Measurements from ENCODE around the gene MIA. TPM values are rescaled to one million over a fixed set of nuclear protein-coding genes. Genes with fewer than 3 reads are reported as not detected.
A peak's percentile ranks its signal among the peaks of the same experiment; 100 is the strongest.
"Not testable (repeated sequence)": the region's sequence is repeated elsewhere in the genome, so short reads cannot be mapped to it uniquely, and the experiment has no call there.

Gene MIA
- total and polyA plus RNA-seq, 4 donors, result 1.7 to 3.6 TPM; not detected in 2

DNA sequence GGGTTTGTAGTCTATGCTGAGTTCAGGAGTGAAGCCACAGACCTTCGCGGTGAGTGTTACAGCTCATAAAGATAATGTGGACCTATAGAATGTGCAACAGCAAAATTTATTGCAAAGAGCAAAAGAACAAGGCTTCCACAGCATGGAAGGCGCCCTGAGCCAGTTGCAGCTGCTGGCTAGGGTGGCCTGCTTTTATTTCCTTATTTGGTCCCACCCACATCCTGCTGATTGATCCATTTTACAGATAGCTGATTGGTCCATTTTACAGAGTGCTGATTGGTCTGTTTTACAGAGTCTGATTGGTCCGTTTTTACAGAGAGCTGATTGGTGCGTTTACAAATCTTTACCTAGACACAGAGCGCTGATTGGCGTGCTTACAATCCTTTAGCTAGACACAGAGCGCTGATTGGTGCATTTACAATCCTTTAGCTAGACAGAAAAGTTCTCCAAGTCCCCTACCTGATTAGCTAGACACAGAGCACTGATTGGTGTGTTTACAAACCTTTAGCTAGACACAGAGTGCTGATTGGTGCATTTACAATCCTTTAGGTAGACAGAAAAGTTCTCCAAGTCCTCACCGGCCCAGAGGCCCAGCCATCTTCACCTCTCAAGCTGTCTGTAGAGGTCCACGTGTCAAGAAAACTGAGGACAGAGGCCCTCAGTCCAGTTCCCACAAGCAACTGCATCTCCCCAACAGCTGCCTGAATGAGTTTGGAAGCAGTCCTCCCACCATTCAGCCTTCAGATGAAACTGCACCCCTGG lies 4.0 kb upstream of the MIA start:
- WGBS, 2 donors, result 94 to 96% methylated on average over 10 of the region's 10 CpGs
- H3K4me3 ChIP-seq (ENCODE audit: low read length in 2 of 2); H3K9me3 ChIP-seq (ENCODE audit: control insufficient read depth, low read length); H3K27ac ChIP-seq (ENCODE audit: low read depth in 1 of 2, low read length in 2 of 2); H3K36me3 ChIP-seq (ENCODE audit: control insufficient read depth in 1 of 2, insufficient read depth in 2 of 2, low read length in 1 of 2); DNase-seq; H3K27me3 ChIP-seq (ENCODE audit: control insufficient read depth in 1 of 2, insufficient read depth in 2 of 2, low read length in 1 of 2); H3K4me1 ChIP-seq (ENCODE audit: control insufficient read depth in 1 of 2, insufficient read depth in 2 of 2, low read length in 2 of 2); ATAC-seq (ENCODE audit: low FRiP score); intact Hi-C loops (cut with DNase I): not testable (repeated sequence)

DNA sequence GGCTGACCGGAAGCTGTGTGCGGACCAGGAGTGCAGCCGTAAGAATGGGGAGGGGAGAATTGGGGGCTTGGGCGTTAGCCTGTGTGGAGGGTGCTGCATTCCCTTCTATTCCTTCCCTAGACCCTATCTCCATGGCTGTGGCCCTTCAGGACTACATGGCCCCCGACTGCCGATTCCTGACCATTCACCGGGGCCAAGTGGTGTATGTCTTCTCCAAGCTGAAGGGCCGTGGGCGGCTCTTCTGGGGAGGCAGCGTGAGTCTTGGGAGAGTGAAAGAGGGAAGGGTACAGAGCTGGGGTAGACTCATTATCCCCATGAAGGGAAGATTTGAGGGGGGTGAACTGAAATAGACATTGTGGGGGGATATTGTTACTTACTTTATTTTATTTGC lies 306 bp downstream of the MIA start:
- intact Hi-C loops (cut with DNase I), result loop anchor here in 1 of 2 donors (2.0 kb wide), 1 partner anchor 25 kb away; the partner anchor contains the start of genes ACTMAP and SNRPA
- ATAC-seq (ENCODE audit: low FRiP score), result no peak
- H3K4me3 ChIP-seq (ENCODE audit: low read length in 2 of 2), result no peak overlapping the region

DNA sequence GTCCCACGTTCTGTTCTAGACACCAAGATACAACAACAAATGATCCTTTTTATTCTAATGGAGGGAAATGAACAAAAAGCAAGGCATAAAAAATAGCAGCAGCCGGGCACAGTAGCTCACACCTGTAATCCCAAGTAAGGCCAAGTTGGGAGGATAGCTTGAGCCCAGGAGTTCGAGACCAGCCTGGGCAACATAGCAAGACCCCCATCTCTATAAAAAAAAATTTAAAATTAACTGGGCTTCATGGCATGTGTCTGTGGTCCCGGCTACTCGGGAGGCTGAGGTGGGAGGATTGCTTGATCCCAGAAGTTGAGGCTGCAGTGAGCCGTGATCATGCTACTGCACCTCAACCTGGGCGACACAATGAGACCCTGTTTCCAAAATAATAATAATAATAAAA lies 1.0 kb downstream of the MIA start:
- intact Hi-C loops (cut with DNase I), result loop anchor here in 1 of 2 donors (2.0 kb wide), 1 partner anchor 26 kb away; the partner anchor contains the start of genes ACTMAP and SNRPA

More for the DNA sequence above, 306 bp downstream of the MIA start:
- Histone ChIP-seq H3K4me1 (ENCODE audit: control insufficient read depth in 1 of 2, insufficient read depth in 2 of 2, low read length in 2 of 2) (no peaks in the 10 kb centered on the region), H3K27ac (ENCODE audit: low read depth in 1 of 2, low read length in 2 of 2) (no peak overlapping the region), H3K9me3 (ENCODE audit: control insufficient read depth, low read length) (no peaks in the 10 kb centered on the region), H3K36me3 (ENCODE audit: control insufficient read depth in 1 of 2, insufficient read depth in 2 of 2, low read length in 1 of 2) (no peaks in the 10 kb centered on the region), H3K27me3 (ENCODE audit: control insufficient read depth in 1 of 2, insufficient read depth in 2 of 2, low read length in 1 of 2) (no peaks in the 10 kb centered on the region)
- 90 to 91% methylated on average over 10 of the region's 10 CpGs for WGBS, 2 donors
- DNase-seq, result no peak

DNA sequence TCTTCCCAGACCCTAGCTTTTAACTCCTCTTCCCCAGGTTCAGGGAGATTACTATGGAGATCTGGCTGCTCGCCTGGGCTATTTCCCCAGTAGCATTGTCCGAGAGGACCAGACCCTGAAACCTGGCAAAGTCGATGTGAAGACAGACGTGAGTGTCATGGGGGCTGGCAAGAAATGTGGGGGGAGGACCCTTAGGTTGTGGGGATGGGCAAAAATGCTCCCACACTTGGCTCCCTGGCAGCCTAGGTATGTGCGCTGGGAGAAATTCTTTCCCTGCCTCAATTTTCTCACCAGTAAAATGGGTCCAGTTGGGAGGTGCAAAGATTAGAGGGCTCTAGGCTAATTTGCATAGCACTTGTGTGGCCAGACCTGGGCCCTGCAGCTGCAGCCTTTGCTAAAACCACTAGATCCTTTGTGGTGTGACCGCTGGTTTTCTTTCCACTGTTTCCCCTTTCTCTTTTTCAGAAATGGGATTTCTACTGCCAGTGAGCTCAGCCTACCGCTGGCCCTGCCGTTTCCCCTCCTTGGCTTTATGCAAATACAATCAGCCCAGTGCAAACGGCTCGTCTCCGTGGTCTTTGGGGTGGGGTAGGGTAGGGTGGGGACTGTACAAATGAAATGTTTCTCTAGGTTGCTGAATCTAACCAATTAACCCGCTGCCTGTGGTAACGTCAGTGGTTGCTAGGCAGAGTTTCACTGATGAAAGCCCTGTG lies 1.8 kb downstream of the MIA start:
- no peaks in the 10 kb centered on the region for H3K27me3 ChIP-seq (ENCODE audit: control insufficient read depth in 1 of 2, insufficient read depth in 2 of 2, low read length in 1 of 2)
- ATAC-seq (ENCODE audit: low FRiP score) (peak; percentile 94), DNase-seq (peak; percentile 91 to 94)
- H3K4me1 ChIP-seq (ENCODE audit: control insufficient read depth in 1 of 2, insufficient read depth in 2 of 2, low read length in 2 of 2), result no peaks in the 10 kb centered on the region
- no peaks in the 10 kb centered on the region for H3K9me3 ChIP-seq (ENCODE audit: control insufficient read depth, low read length)
- peak overlapping the region; percentile 47 to 97 for H3K27ac ChIP-seq (ENCODE audit: low read depth in 1 of 2, low read length in 2 of 2)
- H3K4me3 ChIP-seq (ENCODE audit: low read length in 2 of 2), result peak overlapping the region; percentile 28 to 65
- 8 to 10% methylated on average over 13 of the region's 13 CpGs for WGBS, 2 donors
- no peaks in the 10 kb centered on the region for H3K36me3 ChIP-seq (ENCODE audit: control insufficient read depth in 1 of 2, insufficient read depth in 2 of 2, low read length in 1 of 2)
- intact Hi-C loops (cut with DNase I), result loop anchor here (1.0 to 2.0 kb wide), 2 partner anchors 26 kb away; partner anchors contain the start of genes SNRPA (in 2 of the 2) and ACTMAP (in 1 of the 2)

More for the DNA sequence above, 1.0 kb downstream of the MIA start:
- DNase-seq, result no peak
- no peak overlapping the region for H3K4me3 ChIP-seq (ENCODE audit: low read length in 2 of 2)
- ATAC-seq (ENCODE audit: low FRiP score), result no peak
- H3K4me1 ChIP-seq (ENCODE audit: control insufficient read depth in 1 of 2, insufficient read depth in 2 of 2, low read length in 2 of 2), result no peaks in the 10 kb centered on the region
- H3K27ac ChIP-seq (ENCODE audit: low read depth in 1 of 2, low read length in 2 of 2), result no peak overlapping the region
- no peaks in the 10 kb centered on the region for H3K36me3 ChIP-seq (ENCODE audit: control insufficient read depth in 1 of 2, insufficient read depth in 2 of 2, low read length in 1 of 2)
- H3K27me3 ChIP-seq (ENCODE audit: control insufficient read depth in 1 of 2, insufficient read depth in 2 of 2, low read length in 1 of 2), result no peaks in the 10 kb centered on the region
- 77 to 80% methylated on average over 7 of the region's 7 CpGs for WGBS, 2 donors
- no peaks in the 10 kb centered on the region for H3K9me3 ChIP-seq (ENCODE audit: control insufficient read depth, low read length)

DNA sequence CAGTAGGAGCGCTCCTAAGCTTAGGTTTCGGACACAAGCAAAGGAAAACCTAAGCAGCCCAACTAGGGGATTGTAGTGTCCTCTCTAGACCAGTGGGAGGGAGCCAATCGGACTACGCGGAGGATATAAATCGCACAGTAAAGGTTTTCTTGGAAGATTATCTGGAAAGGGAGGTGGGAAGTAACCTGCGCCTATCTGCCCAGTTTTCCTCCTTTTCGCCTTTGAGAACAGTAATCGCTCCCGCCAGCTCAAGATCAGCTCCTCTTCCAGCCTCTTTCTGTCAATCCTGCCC lies 2.3 kb downstream of the MIA start:
- peak overlapping the region in 1 of 2 donors; percentile 65 for H3K4me3 ChIP-seq (ENCODE audit: low read length in 2 of 2)
- 0 to 1% methylated on average over 10 of the region's 10 CpGs for WGBS, 2 donors
- ATAC-seq (ENCODE audit: low FRiP score) (no peak), DNase-seq (no peak)
- intact Hi-C loops (cut with DNase I), result loop anchor here (1.0 to 2.0 kb wide), 2 partner anchors 26 to 27 kb away; partner anchors contain the start of genes SNRPA (in 2 of the 2) and ACTMAP (in 1 of the 2)
- peak overlapping the region in 1 of 2 donors; percentile 97 for H3K27ac ChIP-seq (ENCODE audit: low read depth in 1 of 2, low read length in 2 of 2)
- H3K4me1 ChIP-seq (ENCODE audit: control insufficient read depth in 1 of 2, insufficient read depth in 2 of 2, low read length in 2 of 2), result no peaks in the 10 kb centered on the region
- no peaks in the 10 kb centered on the region for H3K9me3 ChIP-seq (ENCODE audit: control insufficient read depth, low read length)
- H3K27me3 ChIP-seq (ENCODE audit: control insufficient read depth in 1 of 2, insufficient read depth in 2 of 2, low read length in 1 of 2), result no peaks in the 10 kb centered on the region
- H3K36me3 ChIP-seq (ENCODE audit: control insufficient read depth in 1 of 2, insufficient read depth in 2 of 2, low read length in 1 of 2), result no peaks in the 10 kb centered on the region

DNA sequence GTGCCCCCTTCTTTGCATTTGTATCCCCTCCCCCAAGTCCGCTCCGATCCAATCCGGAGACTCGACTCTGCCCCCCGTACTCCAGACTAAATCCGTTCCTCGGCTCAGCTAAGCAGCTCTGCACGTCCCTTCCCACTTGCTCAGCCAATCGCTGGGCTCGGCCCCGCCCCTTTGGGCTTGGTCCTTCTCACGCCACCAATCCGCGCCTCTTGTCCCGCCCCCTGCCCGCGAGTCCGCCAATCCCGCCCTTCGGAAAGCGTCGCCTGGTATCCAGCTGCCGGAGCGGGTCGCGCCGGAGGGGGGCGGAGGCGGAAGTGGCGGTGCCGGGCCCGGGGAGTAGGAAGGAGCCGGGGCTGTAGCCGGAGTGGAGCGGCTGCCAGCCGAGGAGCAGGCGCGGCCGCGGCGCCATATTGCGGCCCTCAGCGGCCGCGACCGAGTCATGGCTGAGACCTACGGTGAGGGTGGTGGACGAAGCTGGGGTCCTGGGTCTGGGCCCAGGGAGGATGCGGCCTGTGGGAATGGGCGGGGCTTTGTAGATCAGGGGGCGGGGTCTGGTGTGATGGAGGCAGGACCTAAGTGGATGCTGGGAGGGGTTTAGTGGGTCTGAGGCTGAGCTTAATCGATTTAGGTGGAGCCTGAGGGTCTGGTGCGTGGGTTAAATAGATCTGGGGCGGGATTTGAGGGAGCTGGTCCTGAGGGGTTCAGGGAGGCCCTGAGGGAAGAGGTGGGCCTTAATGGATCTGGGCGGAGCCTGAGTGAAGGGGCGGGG lies 2.8 kb downstream of the MIA start, which contains the start of gene RAB4B:
RAB4B (plus strand) TSS at position 311 of the 769 bp plus-strand sequence; CDS start at position 440, 129 bp downstream.
- ATAC-seq (ENCODE audit: low FRiP score) (peak; percentile 99), DNase-seq (peak; percentile 100)
- Histone ChIP-seq H3K27me3 (ENCODE audit: control insufficient read depth in 1 of 2, insufficient read depth in 2 of 2, low read length in 1 of 2) (no peaks in the 10 kb centered on the region), H3K4me3 (ENCODE audit: low read length in 2 of 2) (peak within 1 kb of the TSS; percentile 50 to 65), H3K27ac (ENCODE audit: low read depth in 1 of 2, low read length in 2 of 2) (peak within 1 kb of the TSS; percentile 52 to 97), H3K9me3 (ENCODE audit: control insufficient read depth, low read length) (no peaks in the 10 kb centered on the region), H3K4me1 (ENCODE audit: control insufficient read depth in 1 of 2, insufficient read depth in 2 of 2, low read length in 2 of 2) (no peaks in the 10 kb centered on the region), H3K36me3 (ENCODE audit: control insufficient read depth in 1 of 2, insufficient read depth in 2 of 2, low read length in 1 of 2) (no peaks in the 10 kb centered on the region)
- intact Hi-C loops (cut with DNase I), result loop anchor here (1.0 to 2.0 kb wide), 2 partner anchors 27 kb away; partner anchors contain the start of genes SNRPA (in 2 of the 2) and ACTMAP (in 1 of the 2)
- WGBS, 2 donors, result 1% methylated on average over 51 to 56 of the region's 56 CpGs

DNA sequence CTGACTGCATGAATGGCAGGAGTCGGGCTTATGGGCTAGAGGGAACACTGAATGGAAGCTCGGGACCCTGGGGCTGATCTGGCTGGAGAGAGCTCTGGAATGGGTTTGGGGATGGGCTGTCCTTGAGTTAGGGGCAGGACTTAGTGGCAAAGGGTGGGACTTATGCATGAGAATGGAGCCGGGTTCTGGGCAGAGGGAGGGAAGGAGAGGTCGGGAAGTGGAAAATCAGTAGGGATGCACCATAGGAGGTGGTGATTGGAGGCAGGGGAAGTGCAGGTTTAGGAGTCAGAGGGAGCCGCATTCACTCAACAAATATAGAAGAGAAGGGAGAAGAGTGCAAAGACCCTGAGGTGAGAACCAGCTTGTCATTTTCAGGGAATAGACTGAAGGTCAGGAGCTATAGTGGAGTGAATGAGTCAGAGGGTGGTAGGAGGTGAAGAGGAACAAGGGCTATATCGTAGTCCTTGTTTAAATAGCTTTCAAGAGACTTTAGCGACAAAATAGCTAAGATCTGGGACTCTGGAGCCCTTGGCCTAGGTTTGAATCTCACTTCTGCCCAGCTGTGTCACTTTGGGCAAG lies 3.5 kb downstream of the MIA start:
- peak overlapping the region in 1 of 2 donors; percentile 95 for H3K27ac ChIP-seq (ENCODE audit: low read depth in 1 of 2, low read length in 2 of 2)
- intact Hi-C loops (cut with DNase I), result no loop called here
- no peak for ATAC-seq (ENCODE audit: low FRiP score)

DNA sequence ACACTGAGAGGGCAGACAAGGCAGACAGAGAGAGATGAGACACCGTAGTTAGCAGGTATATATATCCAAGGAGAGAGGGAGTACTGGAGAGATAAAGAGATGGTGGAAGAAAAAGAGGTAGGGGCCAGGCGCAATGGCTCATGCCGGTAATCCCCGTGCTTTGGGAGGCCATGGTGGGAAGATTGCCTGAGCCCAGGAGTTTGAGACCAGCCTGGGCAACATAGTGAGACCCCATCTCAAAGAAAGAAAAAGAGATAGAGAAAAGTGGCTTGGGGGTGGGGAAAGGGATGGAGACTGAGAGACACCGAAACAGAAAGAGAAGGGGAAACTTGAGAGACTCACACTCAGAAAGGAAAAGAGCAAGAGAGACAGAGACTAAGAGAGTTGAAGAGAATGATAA lies 5.3 kb downstream of the MIA start:
- H3K27ac ChIP-seq (ENCODE audit: low read depth in 1 of 2, low read length in 2 of 2), result no peak overlapping the region
- H3K4me3 ChIP-seq (ENCODE audit: low read length in 2 of 2), result no peak overlapping the region
- WGBS, 2 donors, result 96% methylated on average over 5 of the region's 5 CpGs
- no peak for DNase-seq
- no peaks in the 10 kb centered on the region for H3K9me3 ChIP-seq (ENCODE audit: control insufficient read depth, low read length)
- intact Hi-C loops (cut with DNase I), result no loop called here
- H3K27me3 ChIP-seq (ENCODE audit: control insufficient read depth in 1 of 2, insufficient read depth in 2 of 2, low read length in 1 of 2), result no peaks in the 10 kb centered on the region
- no peaks in the 10 kb centered on the region for H3K36me3 ChIP-seq (ENCODE audit: control insufficient read depth in 1 of 2, insufficient read depth in 2 of 2, low read length in 1 of 2)
- H3K4me1 ChIP-seq (ENCODE audit: control insufficient read depth in 1 of 2, insufficient read depth in 2 of 2, low read length in 2 of 2), result no peaks in the 10 kb centered on the region
- no peak for ATAC-seq (ENCODE audit: low FRiP score)

More for the DNA sequence above, 3.5 kb downstream of the MIA start:
- WGBS, 2 donors, result 8 to 9% methylated on average over 7 of the region's 7 CpGs
- no peak for DNase-seq
- Histone ChIP-seq H3K36me3 (ENCODE audit: control insufficient read depth in 1 of 2, insufficient read depth in 2 of 2, low read length in 1 of 2) (no peaks in the 10 kb centered on the region), H3K9me3 (ENCODE audit: control insufficient read depth, low read length) (no peaks in the 10 kb centered on the region), H3K27me3 (ENCODE audit: control insufficient read depth in 1 of 2, insufficient read depth in 2 of 2, low read length in 1 of 2) (no peaks in the 10 kb centered on the region), H3K4me3 (ENCODE audit: low read length in 2 of 2) (peak overlapping the region; percentile 30 to 50), H3K4me1 (ENCODE audit: control insufficient read depth in 1 of 2, insufficient read depth in 2 of 2, low read length in 2 of 2) (no peaks in the 10 kb centered on the region)
